Endothelial cell of umbilical vein (primary cell): ENCODE results near the gene BAG2. TPM values are rescaled to one million over a fixed set of nuclear protein-coding genes. Genes with fewer than 3 reads are reported as not detected.

Source experiments
- BruUV-seq: library from RNA; stranded (reverse); fragments of 400-500 nt; replicated peaks from 2 replicates; lab custom pipeline; 2021; lab: Mats Ljungman, UMichigan
- CTCF ChIA-PET: fragments of 300-600, 350-600 bp; sonication (Branson Sonifier 250); formaldehyde crosslinking; loops from one replicate; lab custom pipeline; 2021; ENCODE audit warnings: antibody characterized with exemption, inconsistent platforms; lab: Charles Lee
- POLR2A ChIA-PET: fragments of 300-600, 350-600 bp; sonication (Branson Sonifier 250); formaldehyde crosslinking; loops from one replicate; lab custom pipeline; 2021; ENCODE audit warnings: antibody characterized with exemption, inconsistent platforms; lab: Charles Lee
- DNase-seq: peaks from one replicate; pipeline ENCODE4 v3.0.0-alpha.2; 2011; ENCODE audit warnings: low read depth, low spot score
- FAIRE-seq: peaks from 2 replicates; lab custom pipeline; 2011; peaks lifted over from hg19 to GRCh38; lab: Jason Lieb, UNC
- H2AFZ ChIP-seq: 2 replicates; pipeline ENCODE4 v1.6.0; 2012; ENCODE audit warnings: low read depth, low read length, control low read depth, inconsistent platforms
- H3K27ac ChIP-seq: 2 replicates; pipeline ENCODE4 v1.5.1; 2011; ENCODE audit warnings: low read depth, mild to moderate bottlenecking, control low read depth, low read length, moderate library complexity; ENCODE audit not compliant: insufficient read depth
- H3K27me3 ChIP-seq, 2 experiments: 2 replicates each; pipeline versions ENCODE4 v1.6.0 to v1.6.1; 2011; ENCODE audit warnings: low read length in 2 of 2, mixed read lengths in 1 of 2; ENCODE audit not compliant: control insufficient read depth in 2 of 2, insufficient read depth in 2 of 2
- H3K36me3 ChIP-seq, 2 experiments: 2 replicates in 1 of 2; 3 replicates in 1 of 2; pipeline ENCODE4 v1.5.1; 2011; ENCODE audit warnings: low read length in 2 of 2, mild to moderate bottlenecking in 1 of 2, moderate library complexity in 1 of 2; ENCODE audit not compliant: control insufficient read depth in 2 of 2, insufficient read depth in 2 of 2; ENCODE audit errors: extremely low read depth in 1 of 2
- H3K4me1 ChIP-seq: 3 replicates; pipeline ENCODE4 v1.5.1; 2011; ENCODE audit warnings: mild to moderate bottlenecking, low read length; ENCODE audit not compliant: control insufficient read depth, insufficient read depth; ENCODE audit errors: extremely low read depth
- H3K4me2 ChIP-seq: 2 replicates; pipeline ENCODE4 v1.6.1; 2011; ENCODE audit warnings: low read length, control low read depth, mixed read lengths; ENCODE audit not compliant: insufficient read depth
- H3K4me3 ChIP-seq, 3 experiments: fragments of 200-600 bp in 1 of 3; sonication (generic), shearing (Covaris generic) in 1 of 3; replicated peaks in 1 of 3; 2 replicates each; pipeline ENCODE4 v1.5.1; 2011 to 2016; ENCODE audit warnings: control low read depth in 3 of 3, low read length in 3 of 3, mild to moderate bottlenecking in 2 of 3, inconsistent platforms in 1 of 3, low read depth in 1 of 3, moderate library complexity in 1 of 3; ENCODE audit not compliant: insufficient read depth in 1 of 3
- H3K79me2 ChIP-seq: 2 replicates; pipeline ENCODE4 v1.6.0; 2012; ENCODE audit warnings: low read length, inconsistent platforms; ENCODE audit not compliant: control insufficient read depth, insufficient read depth
- H3K9ac ChIP-seq: replicated peaks from 2 replicates; pipeline ENCODE3; 2011; ENCODE audit warnings: low read length, control low read depth; ENCODE audit not compliant: insufficient read depth; ENCODE audit errors: extremely low read depth
- H3K9me1 ChIP-seq: replicated peaks from 3 replicates; pipeline ENCODE4 v1.6.0; 2011; ENCODE audit warnings: mild to moderate bottlenecking, low read length; ENCODE audit not compliant: control insufficient read depth, insufficient read depth; ENCODE audit errors: extremely low read depth
- H3K9me3 ChIP-seq: replicated peaks from 2 replicates; pipeline ENCODE4 v1.5.1; 2012; ENCODE audit warnings: low read length, inconsistent platforms; ENCODE audit not compliant: control insufficient read depth, insufficient read depth
- H4K20me1 ChIP-seq: replicated peaks from 2 replicates; pipeline ENCODE3; 2011; ENCODE audit warnings: mild to moderate bottlenecking, low read length; ENCODE audit not compliant: control insufficient read depth, insufficient read depth; ENCODE audit errors: extremely low read depth
- EZH2 ChIP-seq: IDR thresholded peaks from 2 replicates; pipeline ENCODE4 v1.6.1; 2012; ENCODE audit warnings: borderline replicate concordance, low read depth, mild to moderate bottlenecking, moderate library complexity, low read length, inconsistent platforms; ENCODE audit not compliant: severe bottlenecking
- FOS ChIP-seq: IDR thresholded peaks from 2 replicates; pipeline ENCODE4 v1.6.1; 2011; ENCODE audit warnings: mild to moderate bottlenecking, low read length, moderate library complexity, borderline replicate concordance; ENCODE audit not compliant: insufficient read depth
- GATA2 ChIP-seq: IDR thresholded peaks from 2 replicates; pipeline ENCODE4 v1.7.0; 2011; ENCODE audit warnings: low read depth, mild to moderate bottlenecking, moderate library complexity, mixed read lengths, low read length; ENCODE audit not compliant: insufficient read length, insufficient read depth
- JUN ChIP-seq: IDR thresholded peaks from 2 replicates; pipeline ENCODE4 v1.6.1; 2011; ENCODE audit warnings: borderline replicate concordance, low read depth; ENCODE audit not compliant: insufficient read length, insufficient read depth
- MYC ChIP-seq: IDR thresholded peaks from one replicate; pipeline ENCODE4 v1.6.1; 2011; ENCODE audit warnings: mild to moderate bottlenecking, low read depth, low read length
- POLR2A ChIP-seq: IDR thresholded peaks from 2 replicates; pipeline ENCODE4 v1.6.1; 2012; ENCODE audit warnings: low read depth, mild to moderate bottlenecking, control low read depth, low read length
- POLR2AphosphoS5 ChIP-seq: IDR thresholded peaks from 2 replicates; pipeline ENCODE4 v1.6.1; 2012; ENCODE audit warnings: low read depth, mild to moderate bottlenecking, control low read depth, low read length, moderate library complexity; ENCODE audit not compliant: insufficient read depth
- dilution Hi-C: fragments of 300-500 bp; cut with MboI; formaldehyde crosslinking; loops from one replicate; pipeline ENCODE4 v1.15.0; 2019; ENCODE audit warnings: low sequenced_read_pairs; ENCODE audit not compliant: extremely low pct_ligation_motif_present
- intact Hi-C: fragments of 100-400 bp; cut with micrococcal nuclease; formaldehyde crosslinking; loops from one replicate; pipeline ENCODE4 v1.10.0; 2022
- polyA plus RNA-seq, 4 experiments: library from polyadenylated mRNA; depleted of rRNA in 3 of 4; stranded (reverse) in 3 of 4; unstranded in 1 of 4; fragments of >200 nt; gene quantifications; 2 replicates each; pipeline versions ENCODE4 v1.2.1 to v1.2.3, GENCODE V29; 2011 to 2012; ENCODE audit warnings: missing spikeins in 1 of 4
- total RNA-seq: library from RNA; stranded (reverse); gene quantifications from 2 replicates; pipeline ENCODE4 v1.2.3, GENCODE V29; 2021
- TF ChIP-seq, protein P1 (sequence below), 2 donors: IDR thresholded peaks; 1 replicate in 1 of 2; 2 replicates in 1 of 2; pipeline ENCODE4 v1.5.1; 2011; ENCODE audit warnings: low read length in 2 of 2, mild to moderate bottlenecking in 2 of 2, moderate library complexity in 2 of 2, control low read depth in 1 of 2, inconsistent platforms in 1 of 2, low read depth in 1 of 2; ENCODE audit not compliant: insufficient read depth in 1 of 2; ENCODE audit errors: extremely low read depth in 1 of 2
- TF ChIP-seq, protein P2 (sequence below): IDR thresholded peaks from 2 replicates; pipeline ENCODE4 v1.6.1; 2011; ENCODE audit not compliant: insufficient read depth, insufficient read length

BAG2 gene
- total and polyA plus RNA-seq, 2 donors (not counting 3 experiments of a cell fraction or from before 2014, with no cell fraction given), result 1.1 to 3.9 TPM

DNA sequence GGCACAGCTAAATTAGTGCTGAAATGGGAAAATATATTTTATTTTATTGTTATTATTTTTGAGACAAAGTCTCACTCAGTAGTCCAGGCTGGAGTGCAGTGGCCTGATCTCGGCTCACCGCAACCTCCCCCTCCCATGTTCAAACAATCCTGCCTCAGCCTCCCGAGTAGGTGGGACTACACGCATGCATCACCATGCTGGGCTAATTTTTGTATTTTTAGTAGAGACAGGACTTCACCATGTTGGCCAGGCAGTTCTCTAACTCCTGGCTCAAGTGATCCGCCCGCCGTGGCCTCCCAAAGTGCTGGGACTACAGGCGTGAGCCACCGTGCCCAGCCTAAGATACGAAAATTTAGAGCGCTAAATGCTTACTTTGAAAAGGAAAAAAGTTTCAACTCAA is 45.1 kb downstream of the BAG2 start:
- no peaks in the 10 kb centered on the region for H4K20me1 ChIP-seq
- H3K36me3 ChIP-seq, result no peaks in the 10 kb centered on the region
- intact Hi-C loops, result no loop called here
- H3K4me2 ChIP-seq, result no peak overlapping the region
- FAIRE-seq, result no peak
- no TSS peak for BruUV-seq
- H3K27me3 ChIP-seq, result no peaks in the 10 kb centered on the region
- H3K9ac ChIP-seq, result no peak overlapping the region
- no peaks in the 10 kb centered on the region for H3K9me1 ChIP-seq
- no peak overlapping the region for H3K4me3 ChIP-seq
- no peaks in the 10 kb centered on the region for H3K9me3 ChIP-seq
- dilution Hi-C loops, result no loop called here
- H3K79me2 ChIP-seq, result peaks cover 51% of the 10 kb centered on the region
- no peak for DNase-seq
- ChIA-PET CTCF (no interaction called here), POLR2A (no interaction called here)
- TF ChIP-seq POLR2AphosphoS5, result no peak
- TF ChIP-seq, protein P1, sequence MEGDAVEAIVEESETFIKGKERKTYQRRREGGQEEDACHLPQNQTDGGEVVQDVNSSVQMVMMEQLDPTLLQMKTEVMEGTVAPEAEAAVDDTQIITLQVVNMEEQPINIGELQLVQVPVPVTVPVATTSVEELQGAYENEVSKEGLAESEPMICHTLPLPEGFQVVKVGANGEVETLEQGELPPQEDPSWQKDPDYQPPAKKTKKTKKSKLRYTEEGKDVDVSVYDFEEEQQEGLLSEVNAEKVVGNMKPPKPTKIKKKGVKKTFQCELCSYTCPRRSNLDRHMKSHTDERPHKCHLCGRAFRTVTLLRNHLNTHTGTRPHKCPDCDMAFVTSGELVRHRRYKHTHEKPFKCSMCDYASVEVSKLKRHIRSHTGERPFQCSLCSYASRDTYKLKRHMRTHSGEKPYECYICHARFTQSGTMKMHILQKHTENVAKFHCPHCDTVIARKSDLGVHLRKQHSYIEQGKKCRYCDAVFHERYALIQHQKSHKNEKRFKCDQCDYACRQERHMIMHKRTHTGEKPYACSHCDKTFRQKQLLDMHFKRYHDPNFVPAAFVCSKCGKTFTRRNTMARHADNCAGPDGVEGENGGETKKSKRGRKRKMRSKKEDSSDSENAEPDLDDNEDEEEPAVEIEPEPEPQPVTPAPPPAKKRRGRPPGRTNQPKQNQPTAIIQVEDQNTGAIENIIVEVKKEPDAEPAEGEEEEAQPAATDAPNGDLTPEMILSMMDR (IDR thresholded peaks at IDR 0.05; ENCODE audit: extremely low read depth in 1 of 2, insufficient read depth in 1 of 2, low read depth in 1 of 2, low read length in 2 of 2), result no peak
- no peak for TF ChIP-seq FOS
- TF ChIP-seq, protein P2, sequence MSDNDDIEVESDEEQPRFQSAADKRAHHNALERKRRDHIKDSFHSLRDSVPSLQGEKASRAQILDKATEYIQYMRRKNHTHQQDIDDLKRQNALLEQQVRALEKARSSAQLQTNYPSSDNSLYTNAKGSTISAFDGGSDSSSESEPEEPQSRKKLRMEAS, result no peak
- TF ChIP-seq EZH2, result no peak
- TF ChIP-seq POLR2A, result no peak
- TF ChIP-seq GATA2, result no peak
- TF ChIP-seq MYC, result no peak
- TF ChIP-seq JUN, result no peak
- H2AFZ ChIP-seq, result no peak overlapping the region
- H3K4me1 ChIP-seq, result peaks cover 11% of the 10 kb centered on the region
- H3K27ac ChIP-seq, result no peak overlapping the region
